HTR-8/SVneo (cell line): ENCODE results near the gene CDH13.

Experiments used
- DNase-seq: peaks from one replicate; pipeline ENCODE4 v3.0.0; 2011; ENCODE audit warnings: low spot score, mixed read lengths; ENCODE audit not compliant: insufficient read length
- FAIRE-seq: peaks from 2 replicates; lab custom pipeline; 2011; peaks lifted over from hg19 to GRCh38; lab: Jason Lieb, UNC

The CDH13 gene

GRCh38 chr16:82824408-82824807 lies 197.6 kb downstream of the CDH13 start:
- DNase-seq (no peak), FAIRE-seq (no peak)

DNA sequence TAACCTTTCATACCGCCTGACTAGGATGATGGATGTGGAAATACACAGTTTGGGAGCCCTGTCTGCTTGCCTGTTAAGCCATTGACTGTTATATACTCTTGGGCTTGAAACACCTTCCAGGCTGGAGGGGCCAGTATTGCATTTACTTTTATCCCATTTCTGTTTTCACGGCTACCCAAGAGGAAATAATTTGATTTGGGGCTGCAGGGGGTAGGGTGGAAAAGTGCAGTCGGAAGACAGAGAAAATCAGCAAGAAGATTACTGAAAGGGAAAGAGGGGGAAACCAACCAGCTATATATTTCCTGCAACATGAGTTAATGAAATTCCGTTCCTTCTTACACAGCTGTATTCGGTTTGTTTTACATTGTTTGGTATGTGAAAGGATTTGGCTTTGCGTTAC lies 202.5 kb downstream of the CDH13 start:
- FAIRE-seq = no peak

DNA sequence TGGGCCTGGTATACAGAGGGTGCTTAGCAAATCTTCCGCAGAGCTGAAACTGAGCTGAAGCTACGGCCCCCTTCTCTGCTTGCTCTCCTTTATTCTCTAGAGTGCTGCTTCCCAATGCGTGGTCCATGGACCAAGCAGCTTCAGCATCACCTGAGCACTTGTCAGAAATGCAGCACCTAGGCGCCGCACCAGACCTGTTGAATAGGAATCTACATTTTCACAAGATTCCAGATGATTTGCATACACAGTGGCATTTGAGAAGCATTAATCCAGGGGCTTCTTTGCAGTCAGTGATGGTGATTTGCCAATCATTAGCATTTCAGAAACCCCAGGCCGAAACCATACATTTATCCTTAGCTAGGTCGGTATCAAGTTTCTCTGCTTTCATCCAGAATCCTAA lies 204.2 kb downstream of the CDH13 start:
- DNase-seq (no peak), FAIRE-seq (no peak)

More for the DNA sequence above, 202.5 kb downstream of the CDH13 start:
- no peak for DNase-seq

DNA sequence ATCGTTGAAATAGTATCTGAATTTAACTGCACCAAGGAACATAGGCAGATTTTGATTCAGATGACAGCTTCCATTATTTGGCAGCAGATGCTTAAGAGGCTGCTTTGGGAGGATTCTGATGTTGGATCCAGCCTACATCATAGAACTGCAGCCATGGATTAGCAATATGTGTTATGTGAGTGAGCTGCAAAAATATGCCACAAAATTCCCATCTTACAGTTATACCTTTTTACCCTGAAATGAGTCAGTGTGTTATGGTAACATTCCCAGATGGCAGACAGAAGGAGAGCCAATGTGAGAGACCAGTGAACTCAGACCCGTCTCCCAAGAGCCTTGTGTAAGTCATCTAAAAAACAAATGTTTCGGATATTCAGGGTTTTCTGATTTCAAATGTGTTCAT lies 206.1 kb downstream of the CDH13 start:
- peak; percentile 5 for DNase-seq
- FAIRE-seq = no peak

DNA sequence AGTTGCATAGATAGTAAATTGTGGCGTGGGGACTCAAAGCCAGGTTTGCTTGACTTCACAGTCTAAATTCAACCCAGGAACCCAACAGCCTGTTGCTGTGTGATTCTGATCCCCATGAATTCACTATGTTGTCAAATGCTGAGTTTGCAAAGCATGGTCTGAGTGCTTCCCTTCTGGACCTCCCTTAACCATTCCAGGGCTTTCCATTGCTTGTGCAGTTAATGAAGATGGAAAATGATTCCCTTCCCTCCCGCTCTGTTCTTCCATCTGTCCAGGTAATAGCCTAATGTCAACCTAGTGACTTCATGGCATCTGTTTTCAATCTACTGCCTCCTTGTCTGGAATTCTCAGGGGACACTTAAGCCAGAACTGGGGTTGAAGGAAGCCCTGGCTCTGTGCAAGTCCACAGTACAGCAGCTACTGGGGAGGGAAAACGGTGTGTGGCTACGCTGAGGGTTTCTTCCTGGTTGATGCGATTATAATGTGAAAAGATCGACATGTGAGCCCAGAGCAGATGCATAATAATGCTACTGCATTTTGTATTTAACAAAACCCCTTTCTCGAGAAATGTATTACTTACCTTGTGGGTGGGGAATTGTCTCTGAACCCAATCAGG lies 206.7 kb downstream of the CDH13 start:
- DNase-seq (no peak), FAIRE-seq (no peak)

DNA sequence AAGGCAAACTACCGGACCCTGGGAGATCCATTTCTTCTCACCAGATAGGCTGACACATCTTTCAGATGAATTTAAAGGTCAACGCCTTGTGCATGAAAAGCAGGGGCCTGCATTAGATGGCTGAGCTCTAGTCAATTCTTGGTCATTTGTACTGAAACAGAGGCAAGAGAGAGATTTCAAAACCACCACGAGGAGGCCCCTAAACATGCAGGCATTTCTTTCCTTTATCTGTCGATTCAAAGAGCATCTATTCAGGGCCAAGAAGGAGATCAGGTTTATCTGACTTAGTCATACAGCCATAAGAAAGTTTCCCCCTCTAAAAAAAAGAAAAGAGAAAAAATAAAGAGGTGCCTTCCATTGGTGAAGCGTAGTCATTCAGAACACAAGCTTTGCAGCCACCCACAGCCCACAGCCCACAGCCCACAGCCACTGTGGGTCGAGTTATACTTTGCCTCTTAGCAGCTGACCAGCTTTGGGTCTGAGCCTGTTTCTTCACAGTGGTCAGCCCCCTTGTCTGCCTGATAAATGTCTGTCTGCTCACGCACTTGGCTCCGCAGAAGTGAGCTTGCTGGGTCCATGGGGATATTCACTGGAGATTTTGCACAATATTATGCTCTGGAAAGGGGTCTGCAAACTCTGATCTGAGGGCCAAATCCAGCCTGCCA lies 207.5 kb downstream of the CDH13 start:
- FAIRE-seq (no peak), DNase-seq (no peak)

- DNase-seq (no peak), FAIRE-seq (no peak)
These were observed 208.9 kb downstream of the CDH13 start for GRCh38 chr16:82835487-82836155.

GRCh38 chr16:82841108-82841507 lies 214.3 kb downstream of the CDH13 start:
- no peak for FAIRE-seq
- DNase-seq = no peak

- DNase-seq = no peak
- no peak for FAIRE-seq
These were observed 217.0 kb downstream of the CDH13 start for GRCh38 chr16:82843606-82844271.

- DNase-seq (no peak), FAIRE-seq (no peak)
These were observed 218.3 kb downstream of the CDH13 start for GRCh38 chr16:82845116-82845515.

- DNase-seq (no peak), FAIRE-seq (no peak)
These were observed 220.0 kb downstream of the CDH13 start for GRCh38 chr16:82846806-82847205.

GRCh38 chr16:82848013-82848412 lies 221.2 kb downstream of the CDH13 start:
- DNase-seq = no peak
- no peak for FAIRE-seq

DNA sequence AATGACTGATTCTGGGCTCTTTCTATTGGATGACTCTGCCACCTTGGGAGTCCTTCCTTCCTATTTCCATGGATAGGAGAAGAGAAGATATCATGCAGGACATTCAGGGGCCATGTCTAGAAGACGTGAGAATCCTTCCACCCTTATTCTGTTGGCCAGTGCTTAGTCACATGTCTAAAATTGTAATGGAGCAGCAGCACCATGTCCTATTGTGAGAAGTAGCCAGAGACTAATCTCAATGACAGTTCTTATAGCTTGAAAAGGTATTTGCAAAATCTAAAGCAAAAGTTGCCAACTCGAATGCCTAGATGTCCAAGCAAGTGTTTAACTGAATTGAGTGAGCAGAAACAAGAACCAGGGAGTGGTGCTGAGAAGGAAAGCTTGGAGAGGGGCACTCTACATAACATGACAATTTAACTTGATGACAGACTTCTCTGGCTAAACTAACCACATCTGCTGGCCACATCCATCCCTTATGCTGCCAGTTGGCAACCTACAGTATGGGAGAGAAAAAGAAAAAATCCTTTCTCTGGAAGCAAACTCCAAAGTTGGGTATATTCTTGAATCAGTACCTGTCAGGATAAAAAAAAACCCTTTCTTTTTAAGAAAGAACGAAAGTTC lies 225.7 kb downstream of the CDH13 start:
- no peak for FAIRE-seq

GRCh38 chr16:82855471-82855870 lies 228.7 kb downstream of the CDH13 start:
- FAIRE-seq (no peak), DNase-seq (no peak)

More for the DNA sequence above, 225.7 kb downstream of the CDH13 start:
- DNase-seq = no peak

DNA sequence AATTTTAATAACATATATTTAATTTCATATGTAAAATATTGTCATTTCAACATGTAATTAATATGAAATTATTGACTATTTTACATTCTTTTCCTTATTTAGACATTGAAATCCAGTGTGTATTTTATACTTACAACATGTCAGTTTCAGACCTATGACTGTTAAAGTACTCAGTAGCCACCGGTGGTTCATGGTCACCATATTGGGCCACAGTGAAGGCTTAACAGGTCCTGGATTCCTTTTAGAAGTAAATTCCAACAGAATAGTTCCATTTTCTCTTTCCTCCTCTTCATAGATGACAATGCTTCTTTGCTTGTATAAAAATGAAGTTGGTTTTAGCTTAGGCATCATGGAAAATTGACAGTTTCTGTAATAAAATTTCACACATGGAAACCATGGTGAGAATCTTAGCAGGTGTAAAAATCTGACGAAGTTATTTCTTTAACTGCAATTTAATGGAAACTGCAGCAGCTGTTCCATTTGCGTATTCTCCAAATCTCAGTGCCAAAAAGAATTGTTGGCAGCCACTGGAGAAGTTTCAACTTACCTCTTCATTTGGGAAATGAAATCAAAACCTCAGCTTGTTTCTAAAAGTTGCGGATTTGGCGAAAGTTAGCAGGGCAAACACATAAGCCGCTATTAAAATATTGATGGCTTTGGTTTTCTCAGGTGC lies 231.1 kb downstream of the CDH13 start:
- DNase-seq = no peak
- FAIRE-seq = no peak

GRCh38 chr16:82859662-82860061 lies 232.9 kb downstream of the CDH13 start:
- DNase-seq = no peak
- FAIRE-seq = no peak

GRCh38 chr16:82860071-82860470 lies 233.3 kb downstream of the CDH13 start:
- FAIRE-seq (no peak), DNase-seq (no peak)

GRCh38 chr16:82862057-82862456 lies 235.3 kb downstream of the CDH13 start:
- FAIRE-seq (no peak), DNase-seq (no peak)

DNA sequence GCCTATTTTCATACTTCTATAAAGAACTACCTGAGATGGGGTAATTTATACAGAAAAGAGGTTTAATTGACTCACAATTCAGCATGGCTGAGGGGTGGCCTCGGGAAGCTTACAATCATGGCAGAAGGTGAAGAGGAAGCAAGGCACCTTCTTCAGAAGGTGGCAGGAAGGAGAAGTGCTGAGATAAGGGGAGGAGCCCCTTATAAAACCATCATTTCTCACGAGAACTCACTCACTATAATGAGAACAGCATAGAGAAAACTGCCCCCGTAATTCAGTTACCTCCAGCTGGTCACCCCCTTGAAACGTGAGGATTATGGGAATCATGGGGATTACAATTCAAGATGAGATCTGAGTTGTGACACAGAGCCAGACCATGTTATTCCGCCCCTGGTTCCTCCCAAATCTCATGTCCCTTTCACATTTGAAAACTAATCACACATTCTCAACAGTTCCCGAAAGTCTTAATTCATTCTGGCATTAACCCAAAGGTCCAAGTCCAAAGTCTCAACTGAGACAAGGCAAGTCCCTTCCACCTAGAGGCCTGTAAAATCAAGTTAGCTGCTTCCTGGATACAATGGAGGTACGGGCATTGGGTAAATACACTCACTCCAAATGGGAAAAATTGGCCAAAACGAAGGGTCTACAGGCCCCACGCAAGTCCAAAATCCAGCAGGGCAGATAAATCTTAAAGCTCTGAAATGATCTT lies 237.7 kb downstream of the CDH13 start:
- FAIRE-seq (no peak), DNase-seq (no peak)
